ENCODE measurements around the gene SPEN.

- TF ChIP-seq POLR2A (IDR thresholded peaks at IDR 0.05; ENCODE audit: low read length) (no peak), GATA1 (IDR thresholded peaks at IDR 0.05; ENCODE audit: low read depth, low read length) (no peak)
These were observed 110.6 kb downstream of the SPEN start for GRCh38 chr1:15958111-15958510.
